ENCODE measurements around the gene SCGB3A2. TPM values are rescaled to one million over a fixed set of nuclear protein-coding genes. Genes with fewer than 3 reads are reported as not detected.

Gene SCGB3A2
- total RNA-seq, 1 experiment from 2014 or later, result not detected

GRCh38 chr5:147918899-147919298 is 40.4 kb downstream of the SCGB3A2 start:
- CTCF ChIA-PET, result no interaction called here
- intact Hi-C loops (cut with micrococcal nuclease; ENCODE audit: unreplicated experiment), result no loop called here
- no peak overlapping the region for H3K27ac Mint-ChIP-seq (ENCODE audit: unreplicated experiment)
- DNase-seq, result no peak
- H3K4me1 Mint-ChIP-seq (ENCODE audit: low read depth, unreplicated experiment), result peaks cover 20% of the 10 kb centered on the region
- H3K27me3 Mint-ChIP-seq (ENCODE audit: unreplicated experiment), result no peaks in the 10 kb centered on the region
- no peak for TF ChIP-seq CTCF (IDR thresholded peaks at IDR 0.05; ENCODE audit: unreplicated experiment)
- H3K4me3 Mint-ChIP-seq (ENCODE audit: low read depth, unreplicated experiment), result no peak overlapping the region
- no peaks in the 10 kb centered on the region for H3K36me3 Mint-ChIP-seq (ENCODE audit: insufficient read depth, unreplicated experiment)
- H3K9me3 Mint-ChIP-seq (ENCODE audit: low read depth, unreplicated experiment), result no peaks in the 10 kb centered on the region
- BruUV-seq (replicated peaks), result no TSS peak

- no peaks in the 10 kb centered on the region for H3K9me3 Mint-ChIP-seq (ENCODE audit: low read depth, unreplicated experiment)
These were observed 42.0 kb downstream of the SCGB3A2 start for GRCh38 chr5:147920420-147921030.

GRCh38 chr5:147921136-147921535 is 42.6 kb downstream of the SCGB3A2 start:
- no peak overlapping the region for H3K27ac Mint-ChIP-seq (ENCODE audit: unreplicated experiment)
- H3K27me3 Mint-ChIP-seq (ENCODE audit: unreplicated experiment), result no peaks in the 10 kb centered on the region
- CTCF ChIA-PET, result no interaction called here
- BruUV-seq (replicated peaks), result no TSS peak
- no peak overlapping the region for H3K4me3 Mint-ChIP-seq (ENCODE audit: low read depth, unreplicated experiment)
- DNase-seq, result no peak
- peaks cover 20% of the 10 kb centered on the region for H3K4me1 Mint-ChIP-seq (ENCODE audit: low read depth, unreplicated experiment)
- H3K9me3 Mint-ChIP-seq (ENCODE audit: low read depth, unreplicated experiment), result no peaks in the 10 kb centered on the region
- intact Hi-C loops (cut with micrococcal nuclease; ENCODE audit: unreplicated experiment), result no loop called here
- no peaks in the 10 kb centered on the region for H3K36me3 Mint-ChIP-seq (ENCODE audit: insufficient read depth, unreplicated experiment)
- no peak for TF ChIP-seq CTCF (IDR thresholded peaks at IDR 0.05; ENCODE audit: unreplicated experiment)

More at GRCh38 chr5:147920420-147921030, 42.0 kb downstream of the SCGB3A2 start:
- DNase-seq, result no peak
- Mint-ChIP-seq H3K27me3 (ENCODE audit: unreplicated experiment) (no peaks in the 10 kb centered on the region), H3K36me3 (ENCODE audit: insufficient read depth, unreplicated experiment) (no peaks in the 10 kb centered on the region), H3K4me3 (ENCODE audit: low read depth, unreplicated experiment) (no peak overlapping the region), H3K4me1 (ENCODE audit: low read depth, unreplicated experiment) (peaks cover 20% of the 10 kb centered on the region), H3K27ac (ENCODE audit: unreplicated experiment) (no peak overlapping the region)
- TF ChIP-seq CTCF (IDR thresholded peaks at IDR 0.05; ENCODE audit: unreplicated experiment), result no peak
- intact Hi-C loops (cut with micrococcal nuclease; ENCODE audit: unreplicated experiment), result no loop called here
- CTCF ChIA-PET, result no interaction called here
- no TSS peak for BruUV-seq (replicated peaks)

- no peaks in the 10 kb centered on the region for H3K36me3 Mint-ChIP-seq (ENCODE audit: insufficient read depth, unreplicated experiment)
- TF ChIP-seq CTCF (IDR thresholded peaks at IDR 0.05; ENCODE audit: unreplicated experiment), result no peak
- H3K4me1 Mint-ChIP-seq (ENCODE audit: low read depth, unreplicated experiment), result no peaks in the 10 kb centered on the region
- CTCF ChIA-PET, result interaction anchor here (1.2 kb wide), 1 partner anchor 10 kb away, joined by 3 read pairs; no protein-coding TSS in a partner anchor
- BruUV-seq (replicated peaks), result no TSS peak
- no peaks in the 10 kb centered on the region for H3K9me3 Mint-ChIP-seq (ENCODE audit: low read depth, unreplicated experiment)
- no peak overlapping the region for H3K27ac Mint-ChIP-seq (ENCODE audit: unreplicated experiment)
- no peaks in the 10 kb centered on the region for H3K27me3 Mint-ChIP-seq (ENCODE audit: unreplicated experiment)
- intact Hi-C loops (cut with micrococcal nuclease; ENCODE audit: unreplicated experiment), result no loop called here
- H3K4me3 Mint-ChIP-seq (ENCODE audit: low read depth, unreplicated experiment), result no peak overlapping the region
- DNase-seq, result no peak
These were observed 46.5 kb downstream of the SCGB3A2 start for GRCh38 chr5:147925020-147925419.

Measured in Calu3 (cell line).